BJ (cell line): ENCODE measurements around the gene OLFML3. TPM values are rescaled to one million over a fixed set of nuclear protein-coding genes. Genes with fewer than 3 reads are reported as not detected.

Experiments
- CTCF ChIA-PET: fragments of 350-600 bp; formaldehyde crosslinking; extraction: SDS; loops from one replicate; lab custom pipeline; 2021; ENCODE audit warnings: antibody characterized with exemption, inconsistent platforms; lab: Yijun Ruan, JAX
- POLR2A ChIA-PET: fragments of 300-600 bp; sonication (Branson Sonifier 250); formaldehyde crosslinking; extraction: SDS; loops from one replicate; lab custom pipeline; 2021; ENCODE audit warnings: antibody characterized with exemption; lab: Charles Lee
- DNase-seq: peaks from one replicate; pipeline ENCODE4 v3.0.0-alpha.2; 2011; ENCODE audit warnings: low read depth
- H3K27me3 ChIP-seq: 2 replicates; pipeline ENCODE4 v1.6.0; 2011; ENCODE audit warnings: low read length; ENCODE audit not compliant: control insufficient read depth, insufficient read depth
- H3K36me3 ChIP-seq: 2 replicates; pipeline ENCODE4 v1.5.1; 2011; ENCODE audit warnings: low read length; ENCODE audit not compliant: control insufficient read depth, insufficient read depth
- H3K4me3 ChIP-seq: 2 replicates; pipeline ENCODE4 v1.5.1; 2011; ENCODE audit warnings: low read depth, mild to moderate bottlenecking, control low read depth, low read length
- CTCF ChIP-seq: IDR thresholded peaks from 2 replicates; pipeline ENCODE4 v1.5.1; 2011; ENCODE audit warnings: low read depth, mild to moderate bottlenecking, control low read depth, inconsistent platforms, low read length, moderate library complexity; ENCODE audit not compliant: insufficient read depth
- polyA plus RNA-seq: library from polyadenylated mRNA; depleted of rRNA; stranded (reverse); fragments of >200 nt; gene quantifications from 2 replicates; pipeline ENCODE4 v1.2.3, GENCODE V29; 2011

The OLFML3 gene
- polyA plus RNA-seq, 1 experiment, result 76.8 TPM

- POLR2A ChIA-PET, result no interaction called here
- Histone ChIP-seq H3K36me3 (no peaks in the 10 kb centered on the region), H3K27me3 (0 out of 2 replicates have a peak, but pooled peaks cover 1% of the 10 kb centered on the region), H3K4me3 (no peak overlapping the region)
- DNase-seq, result no peak
- CTCF ChIA-PET, result interaction anchor here (0.8 to 1.8 kb wide), 3 partner anchors 10 to 16 kb away, joined by 3 to 7 read pairs (median 4); partner anchors contain the start of gene OLFML3
- TF ChIP-seq CTCF, result no peak
Measured at GRCh38 chr1:113993766-113994165, 14.5 kb downstream of the OLFML3 start.

DNA sequence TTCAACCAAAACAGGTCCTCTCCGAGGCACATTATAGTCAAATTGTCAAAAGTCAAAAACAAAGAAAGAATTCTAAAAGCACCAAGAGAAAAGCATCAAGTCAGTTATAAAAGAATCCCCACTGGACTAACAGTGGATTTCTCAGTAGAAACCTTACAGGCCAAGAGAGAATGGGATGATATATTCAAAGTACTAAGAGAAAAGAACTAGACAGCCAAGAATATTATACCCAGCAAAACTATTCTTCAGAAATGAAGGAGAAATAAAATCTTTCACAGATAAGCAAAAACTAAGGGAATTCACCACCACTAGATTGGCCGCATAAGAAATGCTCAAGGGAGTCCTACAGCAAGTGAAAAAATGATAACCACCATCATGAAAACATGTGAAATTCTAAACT lies 16.1 kb downstream of the OLFML3 start:
- H3K4me3 ChIP-seq, result no peak overlapping the region
- no peaks in the 10 kb centered on the region for H3K36me3 ChIP-seq
- POLR2A ChIA-PET, result no interaction called here
- no peak for TF ChIP-seq CTCF
- CTCF ChIA-PET, result no interaction called here
- DNase-seq, result no peak
- peaks cover 2% of the 10 kb centered on the region; the same call in 1 of the 2 replicates for H3K27me3 ChIP-seq

DNA sequence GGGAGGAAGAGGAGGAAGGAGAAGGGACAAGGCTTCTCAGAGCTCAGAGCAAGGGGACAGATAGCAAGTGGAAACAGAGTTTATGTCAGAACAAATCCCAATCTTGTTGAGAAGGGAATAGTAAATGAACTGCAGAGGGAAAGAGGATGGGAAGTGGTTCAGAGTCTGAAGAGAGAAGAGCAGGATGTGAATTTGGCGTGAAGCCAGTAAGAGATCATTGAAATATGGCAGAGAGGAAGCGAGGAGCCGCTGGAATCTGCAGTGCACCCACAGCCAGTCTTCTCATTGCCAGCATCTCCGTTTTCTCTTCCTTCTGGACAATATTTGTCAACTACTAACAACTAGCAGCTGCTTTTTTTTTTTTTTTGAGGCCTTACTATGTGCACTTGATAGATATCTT lies 19.1 kb downstream of the OLFML3 start:
- POLR2A ChIA-PET, result no interaction called here

GRCh38 chr1:113999233-113999632 lies 20.0 kb downstream of the OLFML3 start:
- Histone ChIP-seq H3K4me3 (no peak overlapping the region), H3K36me3 (no peaks in the 10 kb centered on the region), H3K27me3 (peaks cover 4% of the 10 kb centered on the region)
- CTCF ChIA-PET, result no interaction called here
- no peak for TF ChIP-seq CTCF
- POLR2A ChIA-PET, result no interaction called here
- DNase-seq, result no peak

More for the DNA sequence above, 19.1 kb downstream of the OLFML3 start:
- Histone ChIP-seq H3K4me3 (no peak overlapping the region), H3K36me3 (no peaks in the 10 kb centered on the region), H3K27me3 (peaks cover 4% of the 10 kb centered on the region)
- CTCF ChIA-PET, result interaction anchor here (1.3 kb wide), 1 partner anchor 22 kb away, joined by 4 read pairs; no protein-coding TSS in a partner anchor
- no peak for TF ChIP-seq CTCF
- DNase-seq, result no peak

GRCh38 chr1:113999799-114000198 lies 20.5 kb downstream of the OLFML3 start:
- no peak for DNase-seq
- peaks cover 4% of the 10 kb centered on the region for H3K27me3 ChIP-seq
- H3K36me3 ChIP-seq, result no peaks in the 10 kb centered on the region
- no peak for TF ChIP-seq CTCF
- POLR2A ChIA-PET, result no interaction called here
- no peak overlapping the region for H3K4me3 ChIP-seq
- CTCF ChIA-PET, result no interaction called here
